Astrocyte of the cerebellum (primary cell): ENCODE data around the gene FAM76A.

Experiments used
- DNase-seq: peaks from one replicate; pipeline ENCODE4 v3.0.0-alpha.2; 2011; ENCODE audit warnings: low read depth
- H3K4me3 ChIP-seq: 2 replicates; pipeline ENCODE4 v1.5.1; 2011; ENCODE audit warnings: mild to moderate bottlenecking, low read depth, low read length, moderate library complexity
- in situ Hi-C: cut with HindIII; loops from 2 replicates; pipeline ENCODE4 v1.10.0; 2017; ENCODE audit warnings: low sequenced_read_pairs
- TF ChIP-seq, protein P1 (sequence below): IDR thresholded peaks from 2 replicates; pipeline ENCODE4 v1.5.1; 2012; ENCODE audit warnings: low read length, low read depth, moderate library complexity, mild to moderate bottlenecking; ENCODE audit errors: missing control alignments

FAM76A gene

DNA sequence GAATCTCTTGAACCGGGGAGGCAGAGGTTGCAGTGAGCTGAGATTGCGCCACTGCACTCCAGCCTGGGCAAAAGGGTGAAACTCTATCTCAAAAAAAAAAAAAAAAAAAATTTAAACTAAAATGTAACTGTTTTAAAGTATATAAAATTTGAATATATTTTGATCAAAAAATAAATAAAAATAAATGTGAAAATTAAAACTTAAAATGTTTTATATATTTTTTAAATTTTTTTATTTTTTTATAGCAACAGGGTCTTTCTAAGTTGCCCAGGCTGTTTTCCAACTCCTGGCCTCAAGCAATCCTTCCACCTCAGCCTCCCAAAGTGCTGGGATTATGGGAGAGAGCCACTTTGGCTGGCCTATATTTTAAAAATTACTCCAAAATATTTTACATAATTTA lies 15.2 kb upstream of the FAM76A start:
- TF ChIP-seq, protein P1, sequence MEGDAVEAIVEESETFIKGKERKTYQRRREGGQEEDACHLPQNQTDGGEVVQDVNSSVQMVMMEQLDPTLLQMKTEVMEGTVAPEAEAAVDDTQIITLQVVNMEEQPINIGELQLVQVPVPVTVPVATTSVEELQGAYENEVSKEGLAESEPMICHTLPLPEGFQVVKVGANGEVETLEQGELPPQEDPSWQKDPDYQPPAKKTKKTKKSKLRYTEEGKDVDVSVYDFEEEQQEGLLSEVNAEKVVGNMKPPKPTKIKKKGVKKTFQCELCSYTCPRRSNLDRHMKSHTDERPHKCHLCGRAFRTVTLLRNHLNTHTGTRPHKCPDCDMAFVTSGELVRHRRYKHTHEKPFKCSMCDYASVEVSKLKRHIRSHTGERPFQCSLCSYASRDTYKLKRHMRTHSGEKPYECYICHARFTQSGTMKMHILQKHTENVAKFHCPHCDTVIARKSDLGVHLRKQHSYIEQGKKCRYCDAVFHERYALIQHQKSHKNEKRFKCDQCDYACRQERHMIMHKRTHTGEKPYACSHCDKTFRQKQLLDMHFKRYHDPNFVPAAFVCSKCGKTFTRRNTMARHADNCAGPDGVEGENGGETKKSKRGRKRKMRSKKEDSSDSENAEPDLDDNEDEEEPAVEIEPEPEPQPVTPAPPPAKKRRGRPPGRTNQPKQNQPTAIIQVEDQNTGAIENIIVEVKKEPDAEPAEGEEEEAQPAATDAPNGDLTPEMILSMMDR = no peak
- H3K4me3 ChIP-seq = no peak overlapping the region
- in situ Hi-C loops = no loop called here
- DNase-seq = no peak

DNA sequence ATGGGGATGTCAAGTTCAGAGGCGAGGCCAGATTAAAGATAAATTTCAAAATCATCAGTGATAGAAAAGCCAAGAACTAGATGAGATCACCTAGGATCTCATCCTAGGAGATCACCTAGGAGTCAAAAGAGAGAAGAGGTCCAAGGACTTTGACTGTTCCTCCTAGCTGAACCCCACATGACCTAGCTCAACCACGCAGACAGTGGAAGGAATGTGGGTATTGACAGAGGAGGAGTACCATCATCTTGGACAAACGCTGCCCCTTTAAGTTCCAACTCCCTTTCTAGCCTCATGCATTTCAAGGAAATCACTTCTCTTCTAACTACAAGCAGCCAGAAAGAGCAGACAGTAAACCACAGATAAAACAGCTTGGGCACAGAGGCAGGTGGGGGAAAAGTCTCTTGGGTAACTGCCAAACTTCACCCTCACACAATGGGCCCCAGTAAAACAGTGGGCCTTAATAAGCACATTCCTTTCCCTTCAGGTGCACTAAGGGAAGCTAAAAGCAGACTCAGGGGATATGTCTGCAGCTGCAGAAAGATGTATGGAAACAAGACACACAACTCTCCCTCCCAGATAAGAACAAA lies 12.5 kb upstream of the FAM76A start:
- DNase-seq = no peak
- no peak overlapping the region for H3K4me3 ChIP-seq
- TF ChIP-seq, protein P1 = no peak
- in situ Hi-C loops = no loop called here

- no peak overlapping the region for H3K4me3 ChIP-seq
- TF ChIP-seq, protein P1 = no peak
- in situ Hi-C loops = no loop called here
- no peak for DNase-seq
These were observed 11.8 kb upstream of the FAM76A start for GRCh38 chr1:27713869-27714513.

GRCh38 chr1:27716262-27716895 lies 9.4 kb upstream of the FAM76A start:
- in situ Hi-C loops = no loop called here
- DNase-seq = no peak
- H3K4me3 ChIP-seq = no peak overlapping the region
- TF ChIP-seq, protein P1 = no peak

DNA sequence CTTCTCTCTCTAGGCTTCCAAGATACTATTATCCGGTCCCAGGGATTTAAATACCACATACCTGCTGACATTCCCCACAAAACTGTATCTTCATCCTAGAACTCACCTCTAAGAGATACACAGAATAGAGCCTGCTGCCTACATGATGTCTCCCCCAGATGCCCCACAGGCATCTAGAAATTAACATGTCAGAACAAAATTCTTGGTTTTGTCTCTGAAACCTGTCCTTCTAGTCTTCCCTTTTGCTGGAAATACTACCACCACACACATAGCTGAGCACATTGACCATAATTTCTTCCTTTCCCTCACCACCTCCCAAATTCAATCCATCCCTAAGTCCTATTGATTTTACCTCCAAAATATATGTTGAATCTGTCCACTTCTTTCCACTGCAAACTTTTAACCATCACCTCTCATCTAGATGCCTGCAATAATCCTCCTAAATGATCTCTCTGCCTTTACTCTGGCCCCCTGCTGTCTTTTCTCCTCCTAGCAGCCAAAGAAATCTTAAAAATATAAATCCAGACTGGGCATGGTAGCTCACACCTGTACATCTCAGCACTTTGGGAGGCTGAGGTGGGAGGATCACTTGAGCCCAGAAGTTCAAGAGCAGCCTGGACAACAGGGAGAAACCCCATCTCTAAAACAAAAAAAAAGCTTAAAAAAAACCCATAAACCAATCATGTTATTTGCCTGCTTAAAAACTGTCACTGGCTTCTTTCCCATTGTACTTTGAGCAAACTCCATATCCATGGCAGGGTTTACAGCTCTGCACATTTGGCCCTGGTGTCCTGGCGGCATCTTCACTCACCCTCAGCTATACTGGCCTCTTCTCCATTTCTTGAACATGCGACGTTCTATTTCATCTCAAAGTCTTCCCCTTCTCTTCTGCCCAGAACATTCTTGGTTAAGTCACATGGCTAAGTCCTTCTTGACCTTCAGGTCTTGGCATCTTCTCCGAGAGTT lies 6.2 kb upstream of the FAM76A start:
- in situ Hi-C loops = no loop called here
- no peak overlapping the region for H3K4me3 ChIP-seq
- DNase-seq = no peak
- TF ChIP-seq, protein P1 = no peak

GRCh38 chr1:27724961-27725373 lies 794 bp upstream of the FAM76A start:
- H3K4me3 ChIP-seq = peak overlapping the region; percentile 35
- in situ Hi-C loops = no loop called here
- TF ChIP-seq, protein P1 = no peak
- DNase-seq = no peak
